ENCODE results near the gene VGLL4. TPM values are rescaled to one million over a fixed set of nuclear protein-coding genes. Genes with fewer than 3 reads are reported as not detected.

VGLL4 gene
- total RNA-seq, 2 donors from 2014 or later: 87.2 to 203 TPM

DNA sequence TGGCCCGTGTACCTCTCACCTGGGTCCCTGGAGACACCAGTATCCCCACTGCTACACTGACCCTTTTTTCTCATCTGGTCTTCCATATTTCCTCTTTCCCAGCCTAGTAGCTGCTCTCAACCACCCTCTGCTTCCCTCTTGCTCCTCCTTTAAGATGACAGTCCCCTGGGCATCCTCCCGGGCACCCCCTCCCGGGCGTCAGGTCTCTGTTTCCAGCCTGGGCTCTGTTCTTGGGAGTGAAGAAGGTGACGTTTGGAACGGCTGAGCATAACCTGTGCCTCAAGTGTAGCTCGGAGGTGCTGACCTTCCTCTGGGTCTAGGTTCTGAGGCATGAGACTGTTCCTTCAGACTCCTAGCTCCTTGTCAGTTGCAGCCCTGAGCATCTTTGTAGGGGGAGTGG lies 101.2 kb downstream of the VGLL4 start:
- intact Hi-C loops (cut with DNase I): no loop called here
- Histone ChIP-seq H3K27ac (no peak overlapping the region), H3K36me3 (no peaks in the 10 kb centered on the region), H3K4me3 (no peak overlapping the region), H3K27me3 (replicated peaks; ENCODE audit: insufficient read depth) (no peaks in the 10 kb centered on the region), H3K4me1 (replicated peaks) (no peaks in the 10 kb centered on the region), H3K9me3 (no peaks in the 10 kb centered on the region)
- TF ChIP-seq POLR2A (IDR thresholded peaks at IDR 0.05) (no peak), POLR2AphosphoS5 (IDR thresholded peaks at IDR 0.05) (no peak)
- TF ChIP-seq, protein P1, sequence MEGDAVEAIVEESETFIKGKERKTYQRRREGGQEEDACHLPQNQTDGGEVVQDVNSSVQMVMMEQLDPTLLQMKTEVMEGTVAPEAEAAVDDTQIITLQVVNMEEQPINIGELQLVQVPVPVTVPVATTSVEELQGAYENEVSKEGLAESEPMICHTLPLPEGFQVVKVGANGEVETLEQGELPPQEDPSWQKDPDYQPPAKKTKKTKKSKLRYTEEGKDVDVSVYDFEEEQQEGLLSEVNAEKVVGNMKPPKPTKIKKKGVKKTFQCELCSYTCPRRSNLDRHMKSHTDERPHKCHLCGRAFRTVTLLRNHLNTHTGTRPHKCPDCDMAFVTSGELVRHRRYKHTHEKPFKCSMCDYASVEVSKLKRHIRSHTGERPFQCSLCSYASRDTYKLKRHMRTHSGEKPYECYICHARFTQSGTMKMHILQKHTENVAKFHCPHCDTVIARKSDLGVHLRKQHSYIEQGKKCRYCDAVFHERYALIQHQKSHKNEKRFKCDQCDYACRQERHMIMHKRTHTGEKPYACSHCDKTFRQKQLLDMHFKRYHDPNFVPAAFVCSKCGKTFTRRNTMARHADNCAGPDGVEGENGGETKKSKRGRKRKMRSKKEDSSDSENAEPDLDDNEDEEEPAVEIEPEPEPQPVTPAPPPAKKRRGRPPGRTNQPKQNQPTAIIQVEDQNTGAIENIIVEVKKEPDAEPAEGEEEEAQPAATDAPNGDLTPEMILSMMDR (IDR thresholded peaks at IDR 0.05): no peak
- WGBS: 71% methylated on average over 7 of the region's 7 CpGs
- no peak for DNase-seq (ENCODE audit: low spot score)

DNA sequence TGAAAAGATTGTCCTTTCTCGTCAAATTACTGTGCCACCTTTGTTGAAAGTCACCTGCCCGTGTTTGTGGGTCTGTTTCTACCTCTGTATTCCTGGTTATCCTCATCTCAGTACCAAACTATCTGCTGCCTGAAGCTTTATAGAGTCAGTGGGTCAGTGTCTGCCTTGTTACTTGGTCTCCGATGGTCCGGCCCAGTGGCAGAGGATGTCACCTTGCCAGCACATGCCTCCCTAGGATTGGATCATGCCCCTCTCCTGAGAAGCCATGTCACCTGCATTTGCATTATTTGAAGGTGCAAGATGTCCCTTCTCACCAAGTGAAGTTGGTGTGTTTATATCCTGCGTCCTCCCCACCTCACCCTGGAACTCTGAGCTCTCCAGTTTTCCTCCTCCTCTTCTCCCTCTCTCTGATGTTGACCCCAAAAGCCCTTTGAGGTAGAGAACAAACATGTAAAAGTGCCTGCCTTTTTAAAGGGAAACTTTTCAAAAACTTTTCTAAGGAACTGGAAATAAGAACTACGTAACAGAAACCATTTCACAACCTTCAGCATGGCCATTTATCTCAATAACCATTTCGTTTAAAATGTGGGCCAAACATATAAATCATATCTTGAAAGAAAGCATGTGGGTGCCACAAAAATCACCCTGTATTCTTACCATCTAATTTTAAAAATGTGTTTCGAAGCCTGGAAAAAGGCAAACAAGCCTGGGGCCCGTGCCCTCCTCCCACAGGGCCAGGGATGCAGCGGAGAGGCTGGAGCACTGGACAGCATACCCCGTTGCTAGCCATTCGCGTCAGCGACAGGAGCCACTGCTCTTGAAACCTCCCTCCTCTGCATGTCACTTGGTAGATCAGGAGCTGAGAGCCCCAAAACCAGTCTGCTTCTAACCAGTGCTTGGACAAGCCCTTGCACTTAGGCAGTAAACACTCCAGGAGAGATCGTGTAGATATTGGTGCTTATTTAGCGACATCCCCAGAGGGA lies 102.1 kb downstream of the VGLL4 start:
- 52% methylated on average over 16 of the region's 16 CpGs for WGBS
- TF ChIP-seq, protein P1 (IDR thresholded peaks at IDR 0.05): no peak
- TF ChIP-seq POLR2AphosphoS5 (IDR thresholded peaks at IDR 0.05) (no peak), POLR2A (IDR thresholded peaks at IDR 0.05) (no peak)
- no peak overlapping the region for H3K27ac ChIP-seq
- H3K36me3 ChIP-seq: no peaks in the 10 kb centered on the region
- H3K4me3 ChIP-seq: no peak overlapping the region
- no peaks in the 10 kb centered on the region for H3K27me3 ChIP-seq (replicated peaks; ENCODE audit: insufficient read depth)
- no peaks in the 10 kb centered on the region for H3K4me1 ChIP-seq (replicated peaks)
- no peaks in the 10 kb centered on the region for H3K9me3 ChIP-seq
- intact Hi-C loops (cut with DNase I): no loop called here
- no peak for DNase-seq (ENCODE audit: low spot score)

DNA sequence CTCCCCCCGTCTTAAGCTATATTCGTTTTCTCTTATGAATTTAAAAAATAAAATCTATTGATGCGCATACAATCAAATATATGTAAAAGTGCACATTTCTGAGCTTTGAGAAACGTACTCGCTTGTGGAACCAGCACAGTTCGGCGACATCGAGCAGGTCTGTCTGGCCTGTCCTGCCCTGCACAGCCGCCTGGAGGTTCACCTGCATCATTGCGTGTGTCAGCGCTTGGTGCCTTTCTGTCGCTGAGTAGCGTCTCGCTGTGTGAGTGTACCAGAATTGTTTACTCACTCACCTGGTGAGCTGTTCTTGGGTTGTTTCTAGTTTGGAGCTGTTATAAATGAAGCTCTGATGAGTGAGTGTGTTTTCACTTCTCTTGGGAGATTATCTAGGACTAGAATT lies 104.0 kb downstream of the VGLL4 start:
- Histone ChIP-seq H3K4me3 (no peak overlapping the region), H3K9me3 (no peaks in the 10 kb centered on the region), H3K36me3 (no peaks in the 10 kb centered on the region), H3K27me3 (replicated peaks; ENCODE audit: insufficient read depth) (no peaks in the 10 kb centered on the region), H3K4me1 (replicated peaks) (no peaks in the 10 kb centered on the region), H3K27ac (no peak overlapping the region)
- DNase-seq (ENCODE audit: low spot score): peak; percentile 66
- TF ChIP-seq, protein P1 (IDR thresholded peaks at IDR 0.05): peak in 3 of 4 experiments; percentile 22 to 48 (median 35)
- TF ChIP-seq POLR2AphosphoS5 (IDR thresholded peaks at IDR 0.05): no peak
- WGBS: 63% methylated on average over 14 of the region's 14 CpGs
- intact Hi-C loops (cut with DNase I): no loop called here

DNA sequence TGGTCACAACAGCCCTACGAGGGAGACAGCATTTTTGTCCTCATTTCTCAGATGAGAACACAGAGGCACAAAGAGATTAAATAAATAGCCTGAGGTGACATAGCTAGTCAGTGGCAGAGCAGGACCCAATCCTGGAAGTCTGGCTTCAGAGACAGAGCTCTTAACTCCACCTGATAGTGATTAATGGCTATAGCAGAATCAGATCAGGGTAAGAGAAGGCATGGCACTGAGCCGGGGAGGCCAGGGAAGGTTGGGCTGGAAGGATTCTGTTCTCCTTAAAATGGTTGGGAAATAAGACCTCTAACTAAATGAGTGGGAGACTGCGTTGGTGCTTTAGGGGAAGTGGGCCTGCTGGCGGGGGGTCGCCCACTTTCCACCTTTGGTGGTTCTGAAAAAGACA lies 104.5 kb downstream of the VGLL4 start:
- peaks cover under 1% of the 10 kb centered on the region for H3K4me1 ChIP-seq (replicated peaks)
- H3K27ac ChIP-seq: no peak overlapping the region
- TF ChIP-seq, protein P1 (IDR thresholded peaks at IDR 0.05): no peak
- TF ChIP-seq POLR2A (IDR thresholded peaks at IDR 0.05): no peak
- TF ChIP-seq POLR2AphosphoS5 (IDR thresholded peaks at IDR 0.05): no peak
- no peaks in the 10 kb centered on the region for H3K27me3 ChIP-seq (replicated peaks; ENCODE audit: insufficient read depth)
- H3K36me3 ChIP-seq: no peaks in the 10 kb centered on the region
- no peak overlapping the region for H3K4me3 ChIP-seq
- WGBS: 87% methylated on average over 5 of the region's 5 CpGs
- intact Hi-C loops (cut with DNase I): no loop called here
- no peaks in the 10 kb centered on the region for H3K9me3 ChIP-seq
- DNase-seq (ENCODE audit: low spot score): no peak

DNA sequence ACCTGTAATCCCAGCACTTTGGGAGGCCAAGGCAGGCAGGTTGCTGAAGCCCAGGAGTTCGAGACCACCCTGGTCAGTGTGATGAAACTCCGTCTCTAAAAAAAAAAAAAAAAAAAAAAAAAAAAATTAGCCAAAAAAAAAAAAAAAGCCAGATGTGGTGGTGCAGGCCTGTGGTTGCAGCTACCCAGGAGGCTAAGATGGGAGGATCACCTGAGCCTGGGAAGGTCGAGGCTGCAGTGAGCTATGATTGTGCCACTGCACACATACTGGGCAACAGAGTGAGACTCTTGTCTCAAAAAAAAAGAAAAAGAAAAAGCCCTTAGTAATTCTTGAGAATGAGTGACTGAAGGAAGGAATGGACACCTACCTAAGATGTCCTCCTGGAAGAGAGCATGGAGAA lies 105.1 kb downstream of the VGLL4 start:
- peaks cover 5% of the 10 kb centered on the region for H3K4me1 ChIP-seq (replicated peaks)
- no peak overlapping the region for H3K27ac ChIP-seq
- no peaks in the 10 kb centered on the region for H3K27me3 ChIP-seq (replicated peaks; ENCODE audit: insufficient read depth)
- H3K9me3 ChIP-seq: no peaks in the 10 kb centered on the region
- WGBS: 92% methylated on average over 3 of the region's 3 CpGs
- TF ChIP-seq POLR2AphosphoS5 (IDR thresholded peaks at IDR 0.05) (no peak), POLR2A (IDR thresholded peaks at IDR 0.05) (no peak)
- TF ChIP-seq, protein P1 (IDR thresholded peaks at IDR 0.05): no peak
- H3K4me3 ChIP-seq: no peak overlapping the region
- no peak for DNase-seq (ENCODE audit: low spot score)
- intact Hi-C loops (cut with DNase I): no loop called here
- H3K36me3 ChIP-seq: no peaks in the 10 kb centered on the region

Measured in prostate gland (tissue), 2 donors.